ENCODE data around the gene SOX10.

Gene SOX10

GRCh38 chr22:38016182-38017151, 32.1 kb upstream of the SOX10 start:
- no peak for DNase-seq

GRCh38 chr22:38014083-38014482, 29.7 kb upstream of the SOX10 start:
- no peak for DNase-seq

GRCh38 chr22:38012604-38013072, 28.3 kb upstream of the SOX10 start:
- no peak for DNase-seq

GRCh38 chr22:38009000-38009806, 24.8 kb upstream of the SOX10 start:
- DNase-seq, result no peak

GRCh38 chr22:38007330-38007902, 23.1 kb upstream of the SOX10 start:
- DNase-seq, result no peak

- DNase-seq, result no peak
Measured at GRCh38 chr22:38006906-38007305, 22.6 kb upstream of the SOX10 start.

- DNase-seq, result no peak
Measured at GRCh38 chr22:38005943-38006342, 21.6 kb upstream of the SOX10 start.

GRCh38 chr22:37999640-38000272, 15.4 kb upstream of the SOX10 start:
- peak in 1 of 2 experiments; percentile 21 for DNase-seq

GRCh38 chr22:37999236-37999635, 14.9 kb upstream of the SOX10 start:
- DNase-seq, result no peak

- DNase-seq, result no peak
Measured at GRCh38 chr22:37998543-37998942, 14.2 kb upstream of the SOX10 start.

GRCh38 chr22:37996515-37997246, 12.3 kb upstream of the SOX10 start:
- DNase-seq, result no peak

GRCh38 chr22:37996079-37996478, 11.7 kb upstream of the SOX10 start:
- DNase-seq, result no peak

GRCh38 chr22:37995460-37995859, 11.1 kb upstream of the SOX10 start:
- no peak for DNase-seq

GRCh38 chr22:37994982-37995381, 10.6 kb upstream of the SOX10 start:
- no peak for DNase-seq

GRCh38 chr22:37994049-37994448, 9.7 kb upstream of the SOX10 start:
- no peak for DNase-seq

- no peak for DNase-seq
Measured at GRCh38 chr22:37991731-37992442, 7.5 kb upstream of the SOX10 start.

GRCh38 chr22:37990862-37991261, 6.5 kb upstream of the SOX10 start:
- DNase-seq, result no peak

- DNase-seq, result no peak
Measured at GRCh38 chr22:37990301-37990700, 5.9 kb upstream of the SOX10 start.

GRCh38 chr22:37989146-37990045, 5.0 kb upstream of the SOX10 start:
- DNase-seq, result no peak

GRCh38 chr22:37986371-37986770, 2.0 kb upstream of the SOX10 start:
- no peak for DNase-seq
